H1 (cell line): ENCODE data around the gene ZAR1L. TPM values are rescaled to one million over a fixed set of nuclear protein-coding genes. Genes with fewer than 3 reads are reported as not detected.

Source experiments
- BACH1 ChIP-seq: IDR thresholded peaks from 2 replicates; pipeline ENCODE4 v1.6.1; 2012; ENCODE audit warnings: low read length, improper control_type of control experiment
- CBX5 ChIP-seq: fragments of 300-800, 300-1000 bp; sonication (generic); IDR thresholded peaks from 2 replicates; pipeline ENCODE4 v1.7.1; 2016; ENCODE audit warnings: antibody characterized with exemption, low read length, low read depth
- GABPA ChIP-seq: IDR thresholded peaks from 2 replicates; pipeline ENCODE4 v1.6.1; 2011; ENCODE audit warnings: mild to moderate bottlenecking, low read length, moderate library complexity, borderline replicate concordance; ENCODE audit not compliant: insufficient read depth
- HDAC2 ChIP-seq, 2 experiments: fragments of 300-600 bp in 1 of 2; sonication (generic) in 1 of 2; IDR thresholded peaks; 2 replicates each; pipeline ENCODE4 v1.6.1; 2011 to 2012; ENCODE audit warnings: low read depth in 2 of 2, low read length in 2 of 2, mild to moderate bottlenecking in 2 of 2, moderate library complexity in 2 of 2, borderline replicate concordance in 1 of 2, inconsistent platforms in 1 of 2
- KDM5A ChIP-seq: fragments of 200-600 bp; IDR thresholded peaks from 2 replicates; pipeline ENCODE4 v1.7.1; 2012; ENCODE audit warnings: mild to moderate bottlenecking, low read length, inconsistent platforms, mixed read lengths
- MAFK ChIP-seq: IDR thresholded peaks from 2 replicates; pipeline ENCODE4 v1.6.1; 2012; ENCODE audit warnings: low read depth, mild to moderate bottlenecking, improper control_type of control experiment, low read length
- POLR2A ChIP-seq, 2 experiments: IDR thresholded peaks; 1 replicate in 1 of 2; 2 replicates in 1 of 2; pipeline ENCODE4 v1.6.1; 2011; ENCODE audit warnings: low read depth in 2 of 2, low read length in 2 of 2, mild to moderate bottlenecking in 2 of 2; ENCODE audit errors: control extremely low read depth in 1 of 2
- SIRT6 ChIP-seq: IDR thresholded peaks from one replicate; pipeline ENCODE4 v1.7.1; 2012; ENCODE audit warnings: low read length, inconsistent platforms
- SP1 ChIP-seq: IDR thresholded peaks from 2 replicates; pipeline ENCODE4 v1.6.1; 2011; ENCODE audit warnings: low read depth, low read length
- polyA plus RNA-seq, 7 experiments: library from polyadenylated mRNA; depleted of rRNA in 3 of 7; stranded (reverse) in 5 of 7; unstranded in 2 of 7; fragments of >200 nt in 5 of 7; fragments of 200-250 nt in 2 of 7; gene quantifications; 1 replicate in 5 of 7; 2 replicates in 1 of 7; 4 replicates in 1 of 7; pipeline versions ENCODE4 v1.2.1 to v1.2.3, GENCODE V29; 2011 to 2013; ENCODE audit warnings: missing spikeins in 2 of 7, mixed read lengths in 2 of 7
- total RNA-seq: library from RNA; stranded (reverse); fragmentation: NEBNext Ultra II Directional; extraction: Animal tissue kit (Norgen Biotek cat#: 25700); gene quantifications from 2 replicates; pipeline ENCODE4 v1.2.1, GENCODE V29; 2021
- TF ChIP-seq, protein P1 (sequence below): fragments of 300-600 bp; sonication (generic); IDR thresholded peaks from 2 replicates; pipeline ENCODE4 v1.7.1; 2012; ENCODE audit warnings: low read length, moderate library complexity, mild to moderate bottlenecking, inconsistent platforms; ENCODE audit not compliant: insufficient replicate concordance

Gene ZAR1L
- total and polyA plus RNA-seq, 2 of the 8 experiments (the other 6 are each of a cell fraction or from before 2014, with no cell fraction given) = 0.19 to 0.30 TPM

DNA sequence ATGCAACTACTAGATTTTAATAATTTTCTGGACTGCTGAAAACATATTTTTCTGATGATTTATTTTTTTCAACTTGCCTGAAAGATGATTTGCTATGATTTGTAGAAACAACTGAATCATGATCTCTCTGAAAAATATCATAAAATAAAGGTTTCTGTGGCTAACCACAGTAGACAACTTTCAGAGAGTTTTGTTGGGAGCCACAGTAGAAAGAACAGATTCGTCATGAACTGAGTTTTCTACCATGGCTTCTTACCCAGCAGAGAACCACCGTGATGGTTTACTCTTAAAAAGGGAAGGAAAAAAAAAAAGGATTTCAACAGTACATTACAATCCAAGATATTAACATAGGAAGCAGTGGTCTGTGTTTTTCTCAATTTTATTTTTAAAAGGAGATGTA is 18.0 kb downstream of the ZAR1L start (continued):
- TF ChIP-seq, protein P1, sequence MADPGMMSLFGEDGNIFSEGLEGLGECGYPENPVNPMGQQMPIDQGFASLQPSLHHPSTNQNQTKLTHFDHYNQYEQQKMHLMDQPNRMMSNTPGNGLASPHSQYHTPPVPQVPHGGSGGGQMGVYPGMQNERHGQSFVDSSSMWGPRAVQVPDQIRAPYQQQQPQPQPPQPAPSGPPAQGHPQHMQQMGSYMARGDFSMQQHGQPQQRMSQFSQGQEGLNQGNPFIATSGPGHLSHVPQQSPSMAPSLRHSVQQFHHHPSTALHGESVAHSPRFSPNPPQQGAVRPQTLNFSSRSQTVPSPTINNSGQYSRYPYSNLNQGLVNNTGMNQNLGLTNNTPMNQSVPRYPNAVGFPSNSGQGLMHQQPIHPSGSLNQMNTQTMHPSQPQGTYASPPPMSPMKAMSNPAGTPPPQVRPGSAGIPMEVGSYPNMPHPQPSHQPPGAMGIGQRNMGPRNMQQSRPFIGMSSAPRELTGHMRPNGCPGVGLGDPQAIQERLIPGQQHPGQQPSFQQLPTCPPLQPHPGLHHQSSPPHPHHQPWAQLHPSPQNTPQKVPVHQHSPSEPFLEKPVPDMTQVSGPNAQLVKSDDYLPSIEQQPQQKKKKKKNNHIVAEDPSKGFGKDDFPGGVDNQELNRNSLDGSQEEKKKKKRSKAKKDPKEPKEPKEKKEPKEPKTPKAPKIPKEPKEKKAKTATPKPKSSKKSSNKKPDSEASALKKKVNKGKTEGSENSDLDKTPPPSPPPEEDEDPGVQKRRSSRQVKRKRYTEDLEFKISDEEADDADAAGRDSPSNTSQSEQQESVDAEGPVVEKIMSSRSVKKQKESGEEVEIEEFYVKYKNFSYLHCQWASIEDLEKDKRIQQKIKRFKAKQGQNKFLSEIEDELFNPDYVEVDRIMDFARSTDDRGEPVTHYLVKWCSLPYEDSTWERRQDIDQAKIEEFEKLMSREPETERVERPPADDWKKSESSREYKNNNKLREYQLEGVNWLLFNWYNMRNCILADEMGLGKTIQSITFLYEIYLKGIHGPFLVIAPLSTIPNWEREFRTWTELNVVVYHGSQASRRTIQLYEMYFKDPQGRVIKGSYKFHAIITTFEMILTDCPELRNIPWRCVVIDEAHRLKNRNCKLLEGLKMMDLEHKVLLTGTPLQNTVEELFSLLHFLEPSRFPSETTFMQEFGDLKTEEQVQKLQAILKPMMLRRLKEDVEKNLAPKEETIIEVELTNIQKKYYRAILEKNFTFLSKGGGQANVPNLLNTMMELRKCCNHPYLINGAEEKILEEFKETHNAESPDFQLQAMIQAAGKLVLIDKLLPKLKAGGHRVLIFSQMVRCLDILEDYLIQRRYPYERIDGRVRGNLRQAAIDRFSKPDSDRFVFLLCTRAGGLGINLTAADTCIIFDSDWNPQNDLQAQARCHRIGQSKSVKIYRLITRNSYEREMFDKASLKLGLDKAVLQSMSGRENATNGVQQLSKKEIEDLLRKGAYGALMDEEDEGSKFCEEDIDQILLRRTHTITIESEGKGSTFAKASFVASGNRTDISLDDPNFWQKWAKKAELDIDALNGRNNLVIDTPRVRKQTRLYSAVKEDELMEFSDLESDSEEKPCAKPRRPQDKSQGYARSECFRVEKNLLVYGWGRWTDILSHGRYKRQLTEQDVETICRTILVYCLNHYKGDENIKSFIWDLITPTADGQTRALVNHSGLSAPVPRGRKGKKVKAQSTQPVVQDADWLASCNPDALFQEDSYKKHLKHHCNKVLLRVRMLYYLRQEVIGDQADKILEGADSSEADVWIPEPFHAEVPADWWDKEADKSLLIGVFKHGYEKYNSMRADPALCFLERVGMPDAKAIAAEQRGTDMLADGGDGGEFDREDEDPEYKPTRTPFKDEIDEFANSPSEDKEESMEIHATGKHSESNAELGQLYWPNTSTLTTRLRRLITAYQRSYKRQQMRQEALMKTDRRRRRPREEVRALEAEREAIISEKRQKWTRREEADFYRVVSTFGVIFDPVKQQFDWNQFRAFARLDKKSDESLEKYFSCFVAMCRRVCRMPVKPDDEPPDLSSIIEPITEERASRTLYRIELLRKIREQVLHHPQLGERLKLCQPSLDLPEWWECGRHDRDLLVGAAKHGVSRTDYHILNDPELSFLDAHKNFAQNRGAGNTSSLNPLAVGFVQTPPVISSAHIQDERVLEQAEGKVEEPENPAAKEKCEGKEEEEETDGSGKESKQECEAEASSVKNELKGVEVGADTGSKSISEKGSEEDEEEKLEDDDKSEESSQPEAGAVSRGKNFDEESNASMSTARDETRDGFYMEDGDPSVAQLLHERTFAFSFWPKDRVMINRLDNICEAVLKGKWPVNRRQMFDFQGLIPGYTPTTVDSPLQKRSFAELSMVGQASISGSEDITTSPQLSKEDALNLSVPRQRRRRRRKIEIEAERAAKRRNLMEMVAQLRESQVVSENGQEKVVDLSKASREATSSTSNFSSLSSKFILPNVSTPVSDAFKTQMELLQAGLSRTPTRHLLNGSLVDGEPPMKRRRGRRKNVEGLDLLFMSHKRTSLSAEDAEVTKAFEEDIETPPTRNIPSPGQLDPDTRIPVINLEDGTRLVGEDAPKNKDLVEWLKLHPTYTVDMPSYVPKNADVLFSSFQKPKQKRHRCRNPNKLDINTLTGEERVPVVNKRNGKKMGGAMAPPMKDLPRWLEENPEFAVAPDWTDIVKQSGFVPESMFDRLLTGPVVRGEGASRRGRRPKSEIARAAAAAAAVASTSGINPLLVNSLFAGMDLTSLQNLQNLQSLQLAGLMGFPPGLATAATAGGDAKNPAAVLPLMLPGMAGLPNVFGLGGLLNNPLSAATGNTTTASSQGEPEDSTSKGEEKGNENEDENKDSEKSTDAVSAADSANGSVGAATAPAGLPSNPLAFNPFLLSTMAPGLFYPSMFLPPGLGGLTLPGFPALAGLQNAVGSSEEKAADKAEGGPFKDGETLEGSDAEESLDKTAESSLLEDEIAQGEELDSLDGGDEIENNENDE = no peak
- TF ChIP-seq BACH1 (no peak), HDAC2 (IDR thresholded peaks at IDR 0.05; ENCODE audit: borderline replicate concordance in 1 of 2, low read depth in 2 of 2, low read length in 2 of 2) (no peak), POLR2A (IDR thresholded peaks at IDR 0.05; ENCODE audit: control extremely low read depth in 1 of 2, low read depth in 2 of 2, low read length in 2 of 2) (no peak), GABPA (no peak), MAFK (no peak), SIRT6 (no peak), CBX5 (no peak), KDM5A (no peak), SP1 (no peak)
